GM10248 (cell line): ENCODE measurements around the gene SWI5.

Experiments
- CTCF ChIA-PET: fragments of 300-600 bp; sonication (Branson Sonifier 250); formaldehyde crosslinking; extraction: SDS; loops from one replicate; lab custom pipeline; 2021; ENCODE audit warnings: antibody characterized with exemption; lab: Yijun Ruan, JAX
- POLR2A ChIA-PET: fragments of 350-650 bp; sonication (Branson Sonifier 250); formaldehyde crosslinking; extraction: SDS; loops from one replicate; lab custom pipeline; 2020; ENCODE audit warnings: antibody characterized with exemption; lab: Yijun Ruan, JAX
- DNase-seq: peaks from one replicate; pipeline ENCODE4 v3.0.0; 2012; ENCODE audit errors: extremely low spot score
- TF ChIP-seq, protein P1 (sequence below): IDR thresholded peaks from 2 replicates; pipeline ENCODE4 v1.5.1; 2012; ENCODE audit warnings: mild to moderate bottlenecking, low read depth; ENCODE audit errors: extremely low read depth, missing control alignments, control extremely low read depth

Gene SWI5

DNA sequence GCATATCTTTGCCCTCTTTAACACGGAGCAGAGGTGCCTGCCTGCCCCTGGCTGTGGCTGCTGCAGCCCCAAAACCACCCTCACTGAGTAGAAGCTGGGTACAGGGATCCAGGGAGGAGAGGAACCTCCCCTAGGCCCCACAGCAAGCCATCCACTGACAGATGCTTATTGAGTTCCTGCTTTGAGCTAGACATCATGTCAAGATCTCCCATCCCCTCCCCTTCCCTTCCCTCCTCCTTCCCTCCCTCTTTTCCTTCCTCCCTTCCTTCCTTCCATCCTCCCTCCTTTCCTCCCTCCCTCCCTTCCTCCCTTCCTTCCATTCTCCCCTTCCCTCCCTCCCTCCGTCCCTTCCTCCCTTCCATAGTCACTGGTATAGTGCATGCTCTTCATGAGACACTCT is 29.6 kb upstream of the SWI5 start:
- TF ChIP-seq, protein P1, sequence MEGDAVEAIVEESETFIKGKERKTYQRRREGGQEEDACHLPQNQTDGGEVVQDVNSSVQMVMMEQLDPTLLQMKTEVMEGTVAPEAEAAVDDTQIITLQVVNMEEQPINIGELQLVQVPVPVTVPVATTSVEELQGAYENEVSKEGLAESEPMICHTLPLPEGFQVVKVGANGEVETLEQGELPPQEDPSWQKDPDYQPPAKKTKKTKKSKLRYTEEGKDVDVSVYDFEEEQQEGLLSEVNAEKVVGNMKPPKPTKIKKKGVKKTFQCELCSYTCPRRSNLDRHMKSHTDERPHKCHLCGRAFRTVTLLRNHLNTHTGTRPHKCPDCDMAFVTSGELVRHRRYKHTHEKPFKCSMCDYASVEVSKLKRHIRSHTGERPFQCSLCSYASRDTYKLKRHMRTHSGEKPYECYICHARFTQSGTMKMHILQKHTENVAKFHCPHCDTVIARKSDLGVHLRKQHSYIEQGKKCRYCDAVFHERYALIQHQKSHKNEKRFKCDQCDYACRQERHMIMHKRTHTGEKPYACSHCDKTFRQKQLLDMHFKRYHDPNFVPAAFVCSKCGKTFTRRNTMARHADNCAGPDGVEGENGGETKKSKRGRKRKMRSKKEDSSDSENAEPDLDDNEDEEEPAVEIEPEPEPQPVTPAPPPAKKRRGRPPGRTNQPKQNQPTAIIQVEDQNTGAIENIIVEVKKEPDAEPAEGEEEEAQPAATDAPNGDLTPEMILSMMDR: no peak
- POLR2A ChIA-PET: no interaction called here
- CTCF ChIA-PET: interaction anchor here (1.7 kb wide), 1 partner anchor 10 kb away, joined by 5 read pairs; no protein-coding TSS in a partner anchor
- no peak for DNase-seq

DNA sequence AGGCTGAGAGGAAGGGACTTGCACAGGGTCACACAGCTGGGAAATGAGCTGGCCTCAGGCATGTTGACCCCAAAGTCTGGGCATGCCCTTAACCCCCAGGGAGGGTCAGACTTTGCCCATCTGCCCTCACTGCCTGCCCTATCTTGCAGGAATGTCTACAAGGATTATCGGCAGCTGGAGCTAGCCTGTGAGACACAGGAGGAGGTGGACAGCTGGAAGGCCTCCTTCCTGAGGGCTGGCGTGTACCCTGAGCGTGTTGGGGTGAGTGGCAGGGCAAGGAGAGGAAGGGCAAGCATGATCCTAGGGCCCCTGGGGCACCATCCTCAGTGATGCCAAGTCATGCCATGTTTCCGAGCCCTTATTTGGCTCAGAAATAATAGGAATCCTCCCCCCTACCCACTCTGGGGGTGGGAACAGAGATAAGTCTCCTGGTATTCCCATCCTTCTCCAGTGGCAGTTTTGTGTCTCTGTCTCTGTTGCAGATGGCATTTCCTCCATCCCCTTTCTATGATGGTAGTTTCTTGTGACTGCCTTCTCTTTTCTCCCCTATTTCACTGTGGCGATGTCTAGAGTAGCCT is 28.8 kb upstream of the SWI5 start:
- ChIA-PET POLR2A (no interaction called here), CTCF (interaction anchor here (1.7 kb wide), 1 partner anchor 11 kb away, joined by 5 read pairs; no protein-coding TSS in a partner anchor)
- TF ChIP-seq, protein P1: no peak
- no peak for DNase-seq

GRCh38 chr9:128249558-128249907 is 26.5 kb upstream of the SWI5 start:
- ChIA-PET CTCF (interaction anchor here (1.4 to 1.6 kb wide), 3 partner anchors 8 to 113 kb away, joined by 5 to 6 read pairs (median 5); no protein-coding TSS in a partner anchor), POLR2A (interaction anchor here (0.7 kb wide), 1 partner anchor 31 kb away, joined by 3 read pairs; no protein-coding TSS in a partner anchor)
- no peak for DNase-seq
- TF ChIP-seq, protein P1: no peak

DNA sequence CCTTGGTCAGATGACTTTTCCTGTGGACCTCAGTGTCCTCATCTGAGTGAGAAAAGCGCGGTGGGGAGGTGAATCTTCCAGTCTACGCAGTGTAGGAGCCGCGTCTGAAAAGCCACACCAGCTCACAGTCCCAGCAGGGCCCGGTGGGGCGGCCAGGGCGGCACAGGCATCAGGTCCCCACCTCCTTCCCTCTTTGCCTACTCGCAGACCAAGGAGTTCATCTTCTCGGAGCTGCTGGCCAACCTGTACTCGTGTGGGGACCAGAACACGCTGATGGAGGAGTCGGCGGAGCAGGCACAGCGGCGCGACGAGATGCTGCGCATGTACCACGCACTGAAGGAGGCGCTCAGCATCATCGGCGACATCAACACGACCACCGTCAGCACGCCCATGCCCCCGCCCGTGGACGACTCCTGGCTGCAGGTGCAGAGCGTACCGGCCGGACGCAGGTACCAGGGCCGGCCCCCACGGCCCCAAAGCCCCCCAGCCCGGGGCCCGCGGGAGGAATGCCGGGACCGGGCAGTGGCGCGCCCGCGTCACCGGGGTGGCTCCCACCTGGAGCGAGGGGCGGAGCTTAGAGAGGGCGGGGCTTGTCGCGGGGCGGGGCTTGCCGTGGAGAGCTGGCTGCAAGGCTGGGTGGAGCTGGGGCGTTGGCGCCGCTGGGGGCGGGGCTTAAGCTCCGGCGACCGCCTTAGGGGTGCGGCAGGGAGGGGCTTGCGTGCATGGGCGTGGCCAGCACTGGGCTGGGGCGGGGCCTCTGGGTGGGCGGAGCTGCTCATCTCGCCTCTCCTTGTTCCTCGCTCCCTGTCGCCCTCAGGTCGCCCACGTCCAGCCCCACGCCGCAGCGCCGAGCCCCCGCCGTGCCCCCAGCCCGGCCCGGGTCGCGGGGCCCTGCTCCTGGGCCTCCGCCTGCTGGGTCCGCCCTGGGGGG is 25.9 kb upstream of the SWI5 start:
- DNase-seq: peak; percentile 99
- POLR2A ChIA-PET: interaction anchor here (0.5 to 0.8 kb wide), 3 partner anchors 16 to 89 kb away, joined by 3 to 6 read pairs (median 3); partner anchors contain the start of genes GOLGA2 and SWI5
- CTCF ChIA-PET: interaction anchor here (0.8 to 1.7 kb wide), 6 partner anchors 9 to 112 kb away, joined by 3 to 7 read pairs (median 5); no protein-coding TSS in a partner anchor
- TF ChIP-seq, protein P1: no peak

- CTCF ChIA-PET: interaction anchor here (0.8 to 1.7 kb wide), 5 partner anchors 10 to 111 kb away, joined by 3 to 7 read pairs (median 5); no protein-coding TSS in a partner anchor
- DNase-seq: no peak
- POLR2A ChIA-PET: interaction anchor here (0.8 kb wide), 1 partner anchor 25 kb away, joined by 6 read pairs; the partner anchor contains the start of genes GOLGA2 and SWI5
- TF ChIP-seq, protein P1: no peak
These were observed 25.0 kb upstream of the SWI5 start for GRCh38 chr9:128250839-128251731.
